ENCODE measurements around the gene SLC39A13.
A peak's percentile ranks its signal among the peaks of the same experiment; 100 is the strongest.

The SLC39A13 gene

GRCh38 chr11:47407746-47408590 is at the start of gene SLC39A13:
SLC39A13 (plus strand) TSS chr11:47408590; CDS start chr11:47410095, 1,505 bp downstream.
- peak; percentile 77 to 91 (median 88) for DNase-seq (ENCODE audit: low read depth in 3 of 3, low spot score in 1 of 3)

GRCh38 chr11:47358731-47359051 is 49.7 kb upstream of the SLC39A13 start:
- DNase-seq (ENCODE audit: low read depth in 3 of 3, low spot score in 1 of 3) = no peak

- DNase-seq (ENCODE audit: low read depth in 3 of 3, low spot score in 1 of 3) = no peak
These were observed 49.2 kb upstream of the SLC39A13 start for GRCh38 chr11:47359162-47359561.

GRCh38 chr11:47359586-47359985 is 48.8 kb upstream of the SLC39A13 start:
- DNase-seq (ENCODE audit: low read depth in 3 of 3, low spot score in 1 of 3) = no peak

- DNase-seq (ENCODE audit: low read depth in 3 of 3, low spot score in 1 of 3) = no peak
These were observed 48.0 kb upstream of the SLC39A13 start for GRCh38 chr11:47360341-47360740.

GRCh38 chr11:47361419-47361818 is 47.0 kb upstream of the SLC39A13 start:
- no peak for DNase-seq (ENCODE audit: low read depth in 3 of 3, low spot score in 1 of 3)

GRCh38 chr11:47366020-47366490 is 42.3 kb upstream of the SLC39A13 start:
- DNase-seq (ENCODE audit: low read depth in 3 of 3, low spot score in 1 of 3) = no peak

GRCh38 chr11:47369676-47370075 is 38.7 kb upstream of the SLC39A13 start:
- DNase-seq (ENCODE audit: low read depth in 3 of 3, low spot score in 1 of 3) = no peak

GRCh38 chr11:47372422-47372821 is 36.0 kb upstream of the SLC39A13 start:
- no peak for DNase-seq (ENCODE audit: low read depth in 3 of 3, low spot score in 1 of 3)

GRCh38 chr11:47373876-47374719 is 34.3 kb upstream of the SLC39A13 start:
- peak; percentile 65 to 80 (median 71) for DNase-seq (ENCODE audit: low read depth in 3 of 3, low spot score in 1 of 3)

- no peak for DNase-seq (ENCODE audit: low read depth in 3 of 3, low spot score in 1 of 3)
These were observed 33.7 kb upstream of the SLC39A13 start for GRCh38 chr11:47374720-47375019.

GRCh38 chr11:47375020-47375419 is 33.4 kb upstream of the SLC39A13 start:
- no peak for DNase-seq (ENCODE audit: low read depth in 3 of 3, low spot score in 1 of 3)

- DNase-seq (ENCODE audit: low read depth in 3 of 3, low spot score in 1 of 3) = no peak
These were observed 32.8 kb upstream of the SLC39A13 start for GRCh38 chr11:47375546-47376085.

GRCh38 chr11:47376107-47376524 is 32.3 kb upstream of the SLC39A13 start:
- no peak for DNase-seq (ENCODE audit: low read depth in 3 of 3, low spot score in 1 of 3)

- no peak for DNase-seq (ENCODE audit: low read depth in 3 of 3, low spot score in 1 of 3)
These were observed 31.6 kb upstream of the SLC39A13 start for GRCh38 chr11:47376525-47377371.

GRCh38 chr11:47377571-47378009 is 30.8 kb upstream of the SLC39A13 start:
- DNase-seq (ENCODE audit: low read depth in 3 of 3, low spot score in 1 of 3) = no peak

- DNase-seq (ENCODE audit: low read depth in 3 of 3, low spot score in 1 of 3) = no peak
These were observed 30.2 kb upstream of the SLC39A13 start, which contains the start of gene SPI1 for GRCh38 chr11:47378010-47378835. SPI1 (minus strand) TSS chr11:47378547; CDS start chr11:47378353, 194 bp downstream.

GRCh38 chr11:47378836-47379170 is 29.6 kb upstream of the SLC39A13 start:
- no peak for DNase-seq (ENCODE audit: low read depth in 3 of 3, low spot score in 1 of 3)

GRCh38 chr11:47379317-47379716 is 29.1 kb upstream of the SLC39A13 start:
- DNase-seq (ENCODE audit: low read depth in 3 of 3, low spot score in 1 of 3) = no peak

- no peak for DNase-seq (ENCODE audit: low read depth in 3 of 3, low spot score in 1 of 3)
These were observed 28.3 kb upstream of the SLC39A13 start for GRCh38 chr11:47380078-47380477.

Data from stimulated activated CD4-positive, alpha-beta T cell treated with anti-CD3 and anti-CD28 coated beads, TNF-alpha, amount 100 ng/mL, for 1 hour (primary cell).